Mucosa of descending colon (tissue), 3 donors: Measurements from ENCODE around the gene PTPN20. TPM values are rescaled to one million over a fixed set of nuclear protein-coding genes. Genes with fewer than 3 reads are reported as not detected.

Source experiments
- ATAC-seq: fragments of 200-7000 bp; cut with Tn5 transposase; one replicate; pipeline ENCODE4 v1.9.1; 2020; ENCODE audit warnings: mild to moderate bottlenecking, moderate library complexity
- DNase-seq, 3 donors: peaks; one replicate each; pipeline ENCODE4 v3.0.0-alpha.2; 2020
- H3K36me3 ChIP-seq: fragments of 200-600 bp; one replicate; pipeline ENCODE4 v1.8.0; 2021; ENCODE audit warnings: low read depth, mild to moderate bottlenecking
- H3K4me1 ChIP-seq: fragments of 200-600 bp; one replicate; pipeline ENCODE4 v1.8.0; 2021; ENCODE audit warnings: low read depth, mild to moderate bottlenecking
- H3K4me3 ChIP-seq: fragments of 200-600 bp; one replicate; pipeline ENCODE4 v1.8.0; 2021; ENCODE audit warnings: mild to moderate bottlenecking
- H3K9me3 ChIP-seq: fragments of 200-600 bp; one replicate; pipeline ENCODE4 v1.8.0; 2021; ENCODE audit warnings: mild to moderate bottlenecking
- intact Hi-C, 2 donors: fragments of 100-400 bp; cut with DNase I in 1 of 2; cut with micrococcal nuclease in 1 of 2; formaldehyde crosslinking; loops; one replicate each; pipeline versions ENCODE4 v1.11.0 to v1.11.1; 2022; cut with DNase I, micrococcal nuclease
- total RNA-seq, 3 donors: library from RNA; stranded (reverse); fragmentation: NEBNext Ultra II Directional in 2 of 3; extraction: Animal tissue kit (Norgen Biotek cat#: 25700) in 2 of 3; gene quantifications; one replicate each; pipeline versions ENCODE4 v1.2.1 to v1.2.4, GENCODE V29; 2021 to 2023
- TF ChIP-seq, protein P1 (sequence below): fragments of 200-600 bp; IDR thresholded peaks from one replicate; pipeline ENCODE4 v1.8.0; 2022; ENCODE audit warnings: antibody characterized with exemption, mild to moderate bottlenecking
- donor health status: DM: no; HTN: no; CAD: no; lungs with moderate emphysema.
- donor health status: DM: no; HTN: no; CAD: no.
- donor health status: DM: no; HTN: yes; CAD: no.

The PTPN20 gene
- total RNA-seq, 3 donors from 2014 or later, result 1.6 to 6.5 (median 1.7) TPM

DNA sequence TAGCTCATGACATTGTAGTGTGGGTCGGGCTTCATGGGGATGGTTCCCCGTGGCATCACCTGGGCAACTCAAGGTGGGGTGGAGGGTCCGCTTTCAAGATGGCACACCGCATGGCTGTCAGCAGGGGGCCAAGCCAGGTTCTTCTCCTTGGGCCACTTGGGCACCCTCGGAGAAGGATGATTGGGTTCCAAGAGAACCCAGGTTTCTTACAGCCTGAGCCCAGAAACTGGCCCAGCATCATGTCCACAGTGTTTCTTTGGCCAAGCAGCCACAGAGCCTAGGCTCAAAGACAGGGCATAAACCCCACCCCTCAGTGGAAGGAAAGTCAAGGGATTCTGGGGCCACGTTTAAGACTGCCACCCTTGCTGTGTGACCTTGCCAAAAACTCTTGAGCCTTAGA is 110.6 kb downstream of the PTPN20 start:
- Histone ChIP-seq H3K4me3 (no peak overlapping the region), H3K4me1 (no peaks in the 10 kb centered on the region), H3K9me3 (no peaks in the 10 kb centered on the region), H3K36me3 (no peaks in the 10 kb centered on the region)
- DNase-seq, result no peak
- intact Hi-C loops, result loop anchor here in 1 of 2 donors (10.0 kb wide), 1 partner anchor 293 kb away; no protein-coding TSS in a partner anchor
- ATAC-seq, result no peak
- TF ChIP-seq, protein P1, sequence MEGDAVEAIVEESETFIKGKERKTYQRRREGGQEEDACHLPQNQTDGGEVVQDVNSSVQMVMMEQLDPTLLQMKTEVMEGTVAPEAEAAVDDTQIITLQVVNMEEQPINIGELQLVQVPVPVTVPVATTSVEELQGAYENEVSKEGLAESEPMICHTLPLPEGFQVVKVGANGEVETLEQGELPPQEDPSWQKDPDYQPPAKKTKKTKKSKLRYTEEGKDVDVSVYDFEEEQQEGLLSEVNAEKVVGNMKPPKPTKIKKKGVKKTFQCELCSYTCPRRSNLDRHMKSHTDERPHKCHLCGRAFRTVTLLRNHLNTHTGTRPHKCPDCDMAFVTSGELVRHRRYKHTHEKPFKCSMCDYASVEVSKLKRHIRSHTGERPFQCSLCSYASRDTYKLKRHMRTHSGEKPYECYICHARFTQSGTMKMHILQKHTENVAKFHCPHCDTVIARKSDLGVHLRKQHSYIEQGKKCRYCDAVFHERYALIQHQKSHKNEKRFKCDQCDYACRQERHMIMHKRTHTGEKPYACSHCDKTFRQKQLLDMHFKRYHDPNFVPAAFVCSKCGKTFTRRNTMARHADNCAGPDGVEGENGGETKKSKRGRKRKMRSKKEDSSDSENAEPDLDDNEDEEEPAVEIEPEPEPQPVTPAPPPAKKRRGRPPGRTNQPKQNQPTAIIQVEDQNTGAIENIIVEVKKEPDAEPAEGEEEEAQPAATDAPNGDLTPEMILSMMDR, result no peak

DNA sequence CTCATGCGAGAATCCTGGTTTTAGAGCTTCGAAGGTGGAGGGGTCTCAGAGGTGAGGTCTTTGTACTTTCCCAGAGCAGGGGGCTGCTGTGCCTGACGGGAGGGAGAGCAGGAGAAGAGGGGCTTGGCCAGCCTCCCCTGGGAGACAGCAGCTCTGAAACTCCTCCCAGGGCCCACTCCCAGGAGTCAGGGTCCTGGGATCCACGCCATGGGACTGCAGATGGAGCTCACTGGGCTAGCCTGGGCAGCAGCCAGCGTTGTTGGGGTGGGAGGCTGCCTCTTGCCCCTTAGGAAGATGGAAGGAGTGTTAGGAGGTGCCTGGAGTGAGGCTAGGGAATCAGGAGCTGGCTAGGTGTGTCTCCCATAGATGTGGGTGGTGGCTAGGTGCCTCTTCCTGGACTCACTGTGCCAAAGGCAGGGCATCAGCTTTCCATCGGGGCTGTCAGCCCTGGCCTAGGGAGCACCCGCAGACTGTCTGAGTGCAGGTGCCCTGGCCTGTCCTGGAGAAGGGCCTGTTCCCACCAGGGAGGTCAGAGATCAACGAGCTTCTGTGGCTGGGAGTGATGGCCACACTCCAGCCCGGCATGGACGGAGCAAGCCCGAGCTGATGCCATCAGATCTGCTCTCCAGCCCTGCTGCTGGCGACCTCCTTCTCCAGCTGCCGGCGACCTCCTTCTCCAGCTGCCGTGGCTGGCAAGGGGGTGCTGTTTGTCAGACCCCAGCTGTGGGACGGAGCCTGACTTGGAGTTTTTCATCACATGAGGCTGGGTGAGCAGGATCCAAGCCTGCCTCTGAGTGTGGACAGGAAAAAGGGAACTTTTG is 111.3 kb downstream of the PTPN20 start:
- ATAC-seq, result peak; percentile 62
- intact Hi-C loops, result loop anchor here in 1 of 2 donors (10.0 kb wide), 1 partner anchor 292 kb away; no protein-coding TSS in a partner anchor
- no peaks in the 10 kb centered on the region for H3K36me3 ChIP-seq

DNA sequence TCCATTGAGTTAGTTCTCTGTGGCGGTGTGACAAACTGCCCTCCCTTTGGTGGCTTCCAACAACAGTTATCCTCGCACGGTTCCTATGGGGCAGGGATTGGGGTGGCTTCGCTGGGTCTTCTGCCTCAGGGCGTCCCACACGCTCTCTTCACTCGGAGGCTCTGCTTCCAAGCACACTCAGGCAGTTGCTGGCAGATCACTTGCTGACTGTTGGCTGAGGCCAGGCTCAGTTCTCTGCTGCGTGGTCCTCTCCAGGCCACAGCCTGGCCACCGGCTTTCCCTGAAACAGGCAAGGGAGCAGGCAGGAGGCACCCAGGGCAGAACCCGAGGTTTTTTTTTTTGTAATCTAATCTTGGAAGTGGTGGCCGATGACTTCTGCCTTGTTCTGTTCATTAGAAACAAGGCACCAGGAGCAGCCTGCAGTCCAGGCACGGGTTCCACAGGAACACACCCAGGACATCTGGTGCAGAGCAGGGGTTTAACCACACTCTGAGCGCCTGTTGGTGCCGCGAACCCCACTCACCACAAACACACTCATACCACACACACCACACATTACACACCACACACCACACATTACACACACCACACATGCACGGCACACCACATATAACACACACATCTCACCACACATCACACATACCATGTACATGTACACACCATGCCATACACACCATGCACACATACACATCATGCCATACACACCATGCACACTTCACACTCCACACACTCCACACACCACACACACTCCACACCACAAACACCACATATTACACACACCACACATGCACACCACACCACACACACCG is 112.2 kb downstream of the PTPN20 start:
- Histone ChIP-seq H3K4me1 (no peaks in the 10 kb centered on the region), H3K9me3 (no peaks in the 10 kb centered on the region), H3K4me3 (no peak overlapping the region), H3K36me3 (no peaks in the 10 kb centered on the region)
- TF ChIP-seq, protein P1, result no peak
- intact Hi-C loops, result loop anchor here in 1 of 2 donors (10.0 kb wide), 1 partner anchor 291 kb away; no protein-coding TSS in a partner anchor
- DNase-seq (no peak), ATAC-seq (no peak)

More for the DNA sequence above, 111.3 kb downstream of the PTPN20 start:
- TF ChIP-seq, protein P1, result no peak
- H3K4me1 ChIP-seq, result no peaks in the 10 kb centered on the region
- DNase-seq, result peak in 1 of 3 donors; percentile 23
- no peak overlapping the region for H3K4me3 ChIP-seq
- H3K9me3 ChIP-seq, result no peaks in the 10 kb centered on the region

DNA sequence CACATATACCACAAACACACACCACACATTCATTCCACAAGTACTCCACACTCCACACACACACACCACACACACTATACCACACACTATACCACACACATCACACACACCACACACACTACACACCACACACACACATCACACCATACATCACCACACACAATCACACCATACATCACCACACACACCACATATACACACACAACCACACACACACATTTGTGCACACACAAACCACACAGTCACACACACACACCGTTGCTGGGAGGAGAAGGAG is 112.8 kb downstream of the PTPN20 start:
- DNase-seq (no peak), ATAC-seq (no peak)
- Histone ChIP-seq H3K4me1 (no peaks in the 10 kb centered on the region), H3K9me3 (no peaks in the 10 kb centered on the region), H3K36me3 (no peaks in the 10 kb centered on the region), H3K4me3 (no peak overlapping the region)
- TF ChIP-seq, protein P1, result no peak
- intact Hi-C loops, result loop anchor here in 1 of 2 donors (10.0 kb wide), 1 partner anchor 291 kb away; no protein-coding TSS in a partner anchor

DNA sequence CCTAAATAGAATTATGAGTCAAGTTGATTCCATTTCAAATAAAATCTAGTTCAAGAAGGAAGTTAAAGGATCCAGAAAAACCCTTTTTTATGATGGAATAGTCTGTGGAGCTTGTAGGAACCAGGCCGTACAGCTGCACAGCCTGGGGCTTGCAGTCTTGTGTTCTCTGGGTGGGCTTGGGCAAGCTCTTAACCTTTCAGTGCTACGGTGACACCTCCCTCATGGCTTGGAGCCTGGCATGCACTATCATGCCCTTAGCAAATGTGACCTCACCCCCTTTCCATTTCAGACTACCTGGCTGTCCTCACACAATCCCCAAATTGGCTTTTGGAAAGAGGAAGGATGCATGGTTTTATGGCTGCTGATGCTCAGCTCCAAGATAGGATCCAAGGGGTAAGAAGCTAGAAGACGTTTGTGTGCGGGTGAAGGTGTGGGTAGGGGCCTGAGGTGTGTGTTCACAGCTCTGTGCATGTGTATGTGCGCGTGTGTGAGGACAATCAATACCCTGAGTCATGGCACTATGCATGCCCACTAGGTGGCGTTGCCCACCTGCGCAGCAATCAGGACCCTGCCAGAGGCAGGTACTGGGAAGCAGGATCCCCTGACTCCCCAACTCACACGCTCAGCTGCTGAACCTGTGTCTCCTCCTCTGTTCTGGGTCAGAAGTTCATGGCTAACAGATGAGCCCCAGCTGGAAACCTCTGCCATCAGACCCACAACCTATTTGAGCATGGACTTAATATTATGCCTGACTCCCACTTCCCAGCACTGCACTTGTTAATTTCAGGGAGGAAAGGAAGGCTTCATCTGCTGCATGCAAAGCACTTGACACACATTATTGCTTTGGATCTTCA is 113.4 kb downstream of the PTPN20 start:
- ATAC-seq (peak; percentile 82), DNase-seq (peak in 2 of 3 donors; percentile 79 to 83)
- no peaks in the 10 kb centered on the region for H3K4me1 ChIP-seq
- TF ChIP-seq, protein P1, result peak; percentile 71
- H3K9me3 ChIP-seq, result no peaks in the 10 kb centered on the region
- intact Hi-C loops, result loop anchor here in 1 of 2 donors (10.0 kb wide), 1 partner anchor 290 kb away; no protein-coding TSS in a partner anchor
- H3K4me3 ChIP-seq, result no peak overlapping the region
- no peaks in the 10 kb centered on the region for H3K36me3 ChIP-seq
